Neural progenitor cell (in vitro differentiated cells): Measurements from ENCODE around the gene MEG3. TPM values are rescaled to one million over a fixed set of nuclear protein-coding genes. Genes with fewer than 3 reads are reported as not detected.

Experiments used
- DNase-seq: peaks from one replicate; pipeline ENCODE4 v3.0.0-alpha.2; 2016; ENCODE audit warnings: low spot score
- H2AFZ ChIP-seq: fragments of 200-600 bp; sonication (generic); replicated peaks from 2 replicates; pipeline ENCODE4 v1.6.1; 2016; ENCODE audit warnings: antibody characterized with exemption
- H3F3A ChIP-seq: fragments of 200-600 bp; sonication (generic); 2 replicates; pipeline ENCODE4 v1.6.1; 2016; ENCODE audit warnings: antibody characterized with exemption, low read depth
- H3K27ac ChIP-seq: fragments of 200-600 bp; sonication (generic); 2 replicates; pipeline ENCODE4 v1.5.1; 2016; ENCODE audit warnings: mild to moderate bottlenecking
- H3K27me3 ChIP-seq: fragments of 200-600 bp; sonication (generic); 2 replicates; pipeline ENCODE4 v1.6.1; 2016; ENCODE audit warnings: mild to moderate bottlenecking, moderate library complexity
- H3K36me3 ChIP-seq: fragments of 200-600 bp; sonication (generic); 2 replicates; pipeline ENCODE4 v1.5.1; 2016
- H3K4me1 ChIP-seq: fragments of 200-600 bp; sonication (generic); 2 replicates; pipeline ENCODE4 v1.6.1; 2016; ENCODE audit warnings: mixed run types
- H3K4me2 ChIP-seq: fragments of 200-600 bp; sonication (generic); 2 replicates; pipeline ENCODE4 v1.6.1; 2016
- H3K4me3 ChIP-seq: fragments of 200-600 bp; sonication (generic); 2 replicates; pipeline ENCODE4 v1.5.1; 2016
- H3K79me2 ChIP-seq: fragments of 200-600 bp; sonication (generic); 2 replicates; pipeline ENCODE4 v1.6.1; 2016; ENCODE audit warnings: low read depth
- H3K9ac ChIP-seq: fragments of 200-600 bp; sonication (generic); 2 replicates; pipeline ENCODE4 v1.6.1; 2016
- H3K9me3 ChIP-seq: fragments of 200-600 bp; sonication (generic); 2 replicates; pipeline ENCODE4 v1.5.1; 2016; ENCODE audit warnings: low read depth
- H4K20me1 ChIP-seq: fragments of 200-600 bp; sonication (generic); 2 replicates; pipeline ENCODE4 v1.6.1; 2016; ENCODE audit warnings: low read depth
- H3K27ac Mint-ChIP-seq: 3 replicates; pipeline ENCODE4 v1.8.0; 2021; ENCODE audit warnings: mixed read lengths
- H3K27me3 Mint-ChIP-seq: 2 replicates; pipeline ENCODE4 v1.8.0; 2022; ENCODE audit warnings: low read depth, mild to moderate bottlenecking, inconsistent platforms, moderate library complexity, mixed read lengths; ENCODE audit not compliant: insufficient read depth
- H3K36me3 Mint-ChIP-seq: 3 replicates; pipeline ENCODE4 v1.8.0; 2021; ENCODE audit warnings: mixed read lengths
- H3K4me1 Mint-ChIP-seq: 3 replicates; pipeline ENCODE4 v1.8.0; 2021; ENCODE audit warnings: mixed read lengths
- H3K4me3 Mint-ChIP-seq: 3 replicates; pipeline ENCODE4 v1.8.0; 2021; ENCODE audit warnings: mild to moderate bottlenecking, moderate library complexity, mixed read lengths
- H3K9me3 Mint-ChIP-seq: 3 replicates; pipeline ENCODE4 v1.8.0; 2020; ENCODE audit warnings: mixed read lengths
- CTCF ChIP-seq: fragments of 200-600 bp; sonication (generic); IDR thresholded peaks from 2 replicates; pipeline ENCODE4 v1.5.1; 2017; ENCODE audit warnings: antibody characterized with exemption, mild to moderate bottlenecking
- EZH2 ChIP-seq: fragments of 200-600 bp; sonication (generic); IDR thresholded peaks from 2 replicates; pipeline ENCODE4 v1.6.1; 2017; ENCODE audit warnings: antibody characterized with exemption, mild to moderate bottlenecking, moderate library complexity
- EZH2phosphoT487 ChIP-seq: fragments of 200-600 bp; sonication (generic); IDR thresholded peaks from 2 replicates; pipeline ENCODE4 v1.6.1; 2017; ENCODE audit warnings: antibody characterized with exemption
- total RNA-seq: library from RNA; depleted of rRNA; stranded (reverse); fragments of >200 nt; gene quantifications from 2 replicates; pipeline ENCODE4 v1.2.3, GENCODE V29; 2015; ENCODE audit warnings: low replicate concordance

The MEG3 gene
- total RNA-seq, 1 donor from 2014 or later: 10.6 TPM

GRCh38 chr14:100839315-100839585, 13.3 kb downstream of the MEG3 start:
- Mint-ChIP-seq H3K4me3 (peak overlapping the region; percentile 41), H3K4me1 (peaks cover 72% of the 10 kb centered on the region), H3K27ac (peak overlapping the region; percentile 95), H3K36me3 (no peaks in the 10 kb centered on the region), H3K27me3 (peaks cover 26% of the 10 kb centered on the region), H3K9me3 (no peaks in the 10 kb centered on the region)
- Histone ChIP-seq H3K27me3 (no peaks in the 10 kb centered on the region), H3K79me2 (no peaks in the 10 kb centered on the region), H3K4me3 (no peak overlapping the region), H3K4me2 (peak overlapping the region; percentile 65), H3K36me3 (no peaks in the 10 kb centered on the region), H2AFZ (no peak overlapping the region), H3K9me3 (no peaks in the 10 kb centered on the region), H3K9ac (peak overlapping the region; percentile 40), H3F3A (peaks cover 54% of the 10 kb centered on the region), H4K20me1 (no peaks in the 10 kb centered on the region), H3K4me1 (peaks cover 61% of the 10 kb centered on the region), H3K27ac (peak overlapping the region; percentile 100)
- DNase-seq: no peak
- no peak for TF ChIP-seq CTCF
- TF ChIP-seq EZH2: no peak
- no peak for TF ChIP-seq EZH2phosphoT487

DNA sequence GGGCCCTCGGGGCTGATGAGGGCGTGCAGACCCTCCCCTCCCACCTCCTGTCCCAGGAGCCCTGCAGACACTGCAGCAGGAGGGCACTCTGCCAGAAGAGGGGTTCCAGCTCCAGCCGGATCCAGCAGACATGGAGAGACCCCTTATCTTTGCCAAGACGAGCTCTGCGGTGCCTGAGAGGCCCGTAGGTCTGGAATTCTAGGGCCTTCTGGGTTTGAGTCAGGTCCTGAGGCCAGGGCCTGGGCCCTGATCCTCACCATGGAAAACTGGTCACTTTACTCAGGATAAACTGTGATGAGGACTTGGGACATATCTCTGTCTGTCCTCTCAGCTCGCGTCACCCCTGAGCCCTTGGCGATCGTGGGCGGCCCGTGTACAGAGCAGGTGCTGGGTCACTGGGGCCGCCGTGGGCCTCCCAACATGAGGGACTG, 13.8 kb downstream of the MEG3 start:
- Histone ChIP-seq H2AFZ (no peak overlapping the region), H3K4me3 (no peak overlapping the region)
- peak overlapping the region; percentile 99 for H3K27ac Mint-ChIP-seq

GRCh38 chr14:100840286-100841065, 14.6 kb downstream of the MEG3 start:
- Histone ChIP-seq H3K4me2 (peak overlapping the region; percentile 65), H3K27me3 (no peaks in the 10 kb centered on the region), H3K27ac (peak overlapping the region; percentile 100), H3K9ac (peak overlapping the region; percentile 54), H3K4me1 (peaks cover 60% of the 10 kb centered on the region), H3F3A (peaks cover 51% of the 10 kb centered on the region), H3K36me3 (no peaks in the 10 kb centered on the region), H2AFZ (no peak overlapping the region), H3K9me3 (no peaks in the 10 kb centered on the region), H3K4me3 (peak overlapping the region; percentile 16), H3K79me2 (no peaks in the 10 kb centered on the region), H4K20me1 (no peaks in the 10 kb centered on the region)
- H3K27me3 Mint-ChIP-seq: peaks cover 23% of the 10 kb centered on the region
- peaks cover 73% of the 10 kb centered on the region for H3K4me1 Mint-ChIP-seq
- TF ChIP-seq EZH2 (no peak), EZH2phosphoT487 (peak; percentile 21), CTCF (no peak)
- H3K9me3 Mint-ChIP-seq: no peaks in the 10 kb centered on the region
- peak; percentile 95 for DNase-seq
- peak overlapping the region; percentile 99 for H3K27ac Mint-ChIP-seq
- peak overlapping the region; percentile 58 for H3K4me3 Mint-ChIP-seq
- H3K36me3 Mint-ChIP-seq: no peaks in the 10 kb centered on the region

More for the DNA sequence above, 13.8 kb downstream of the MEG3 start:
- Histone ChIP-seq H3F3A (peaks cover 51% of the 10 kb centered on the region), H3K9ac (peak overlapping the region; percentile 40), H3K4me2 (peak overlapping the region; percentile 65), H3K36me3 (no peaks in the 10 kb centered on the region), H3K4me1 (peaks cover 60% of the 10 kb centered on the region), H4K20me1 (no peaks in the 10 kb centered on the region), H3K27me3 (no peaks in the 10 kb centered on the region), H3K27ac (peak overlapping the region; percentile 100), H3K79me2 (no peaks in the 10 kb centered on the region), H3K9me3 (no peaks in the 10 kb centered on the region)
- DNase-seq: peak; percentile 59
- H3K27me3 Mint-ChIP-seq: peaks cover 26% of the 10 kb centered on the region
- H3K9me3 Mint-ChIP-seq: no peaks in the 10 kb centered on the region
- peak overlapping the region; percentile 58 for H3K4me3 Mint-ChIP-seq
- H3K36me3 Mint-ChIP-seq: no peaks in the 10 kb centered on the region
- TF ChIP-seq CTCF (no peak), EZH2 (no peak), EZH2phosphoT487 (no peak)
- peaks cover 73% of the 10 kb centered on the region for H3K4me1 Mint-ChIP-seq
